Adrenal gland (tissue), 5 donors: ENCODE data around the gene ABCF2.

Source experiments
- POLR2A ChIP-seq, 2 donors: fragments of 450-650 bp; IDR thresholded peaks; one replicate each; pipeline ENCODE4 v1.6.1; 2017; ENCODE audit warnings: antibody characterized with exemption in 2 of 2, mild to moderate bottlenecking in 2 of 2, moderate library complexity in 1 of 2
- TF ChIP-seq, protein P1 (sequence below), 6 experiments: fragments of 450-650 bp in 4 of 6; fragments of 200-600 bp in 2 of 6; sonication (generic) in 1 of 6; IDR thresholded peaks; 1 replicate in 5 of 6; 2 replicates in 1 of 6; pipeline versions ENCODE4 v1.5.1 to v1.8.0; 2016 to 2021; ENCODE audit warnings: antibody characterized with exemption in 6 of 6, mild to moderate bottlenecking in 2 of 6, moderate library complexity in 1 of 6
- donor health status: DM: no; HTN: no; CAD: no.

DNA sequence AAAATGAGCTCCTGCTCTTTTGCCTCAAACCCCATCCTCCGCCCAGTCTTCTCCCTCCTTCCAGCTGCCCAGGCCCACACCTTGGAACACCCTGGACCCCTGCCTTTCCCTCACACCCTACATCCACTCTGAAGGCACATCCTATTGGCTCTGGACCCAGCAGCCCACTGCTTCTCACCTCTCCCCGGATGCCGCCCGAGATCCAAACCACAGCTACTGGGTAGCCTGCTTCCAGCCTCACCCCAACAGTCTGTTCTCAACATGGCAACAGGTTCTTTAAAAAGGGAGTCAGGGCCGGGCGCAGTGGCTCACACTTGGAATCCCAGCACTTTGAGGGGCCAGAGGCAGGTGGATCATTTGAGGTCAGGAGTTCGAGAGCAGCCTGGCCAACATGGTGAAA lies 31.0 kb upstream of the ABCF2 start:
- TF ChIP-seq, protein P1, sequence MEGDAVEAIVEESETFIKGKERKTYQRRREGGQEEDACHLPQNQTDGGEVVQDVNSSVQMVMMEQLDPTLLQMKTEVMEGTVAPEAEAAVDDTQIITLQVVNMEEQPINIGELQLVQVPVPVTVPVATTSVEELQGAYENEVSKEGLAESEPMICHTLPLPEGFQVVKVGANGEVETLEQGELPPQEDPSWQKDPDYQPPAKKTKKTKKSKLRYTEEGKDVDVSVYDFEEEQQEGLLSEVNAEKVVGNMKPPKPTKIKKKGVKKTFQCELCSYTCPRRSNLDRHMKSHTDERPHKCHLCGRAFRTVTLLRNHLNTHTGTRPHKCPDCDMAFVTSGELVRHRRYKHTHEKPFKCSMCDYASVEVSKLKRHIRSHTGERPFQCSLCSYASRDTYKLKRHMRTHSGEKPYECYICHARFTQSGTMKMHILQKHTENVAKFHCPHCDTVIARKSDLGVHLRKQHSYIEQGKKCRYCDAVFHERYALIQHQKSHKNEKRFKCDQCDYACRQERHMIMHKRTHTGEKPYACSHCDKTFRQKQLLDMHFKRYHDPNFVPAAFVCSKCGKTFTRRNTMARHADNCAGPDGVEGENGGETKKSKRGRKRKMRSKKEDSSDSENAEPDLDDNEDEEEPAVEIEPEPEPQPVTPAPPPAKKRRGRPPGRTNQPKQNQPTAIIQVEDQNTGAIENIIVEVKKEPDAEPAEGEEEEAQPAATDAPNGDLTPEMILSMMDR (IDR thresholded peaks at IDR 0.05): no peak
- no peak for TF ChIP-seq POLR2A (IDR thresholded peaks at IDR 0.05)
